SU-DHL-6 (cell line): ENCODE measurements around the gene PRPF8.

Experiments used
- CTCF ChIP-seq: fragments of 200-600 bp; sonication (generic); IDR thresholded peaks from one replicate; pipeline ENCODE4 v1.5.1; 2017; ENCODE audit warnings: antibody characterized with exemption, mild to moderate bottlenecking, low read length, moderate library complexity; ENCODE audit not compliant: insufficient read depth, poor library complexity, severe bottlenecking
- EZH2phosphoT487 ChIP-seq: fragments of 200-600 bp; sonication (generic), shearing (Covaris generic); conservative IDR thresholded peaks from 2 replicates; pipeline ENCODE4 v1.6.1; 2018; ENCODE audit warnings: mild to moderate bottlenecking, antibody characterized with exemption, low read length, moderate library complexity, mixed read lengths

GRCh38 chr17:1716912-1717695, 32.4 kb upstream of the PRPF8 start:
- TF ChIP-seq CTCF: no peak
- TF ChIP-seq EZH2phosphoT487: no peak
